NCI-H524 treated with DMSO at 0.1 percent for 48 hours (cell line): Measurements from ENCODE around the gene GREM2.

Experiments used
- DNase-seq: peaks from one replicate; lab custom pipeline; 2025; lab: John Stamatoyannopoulos, UW

The GREM2 gene

DNA sequence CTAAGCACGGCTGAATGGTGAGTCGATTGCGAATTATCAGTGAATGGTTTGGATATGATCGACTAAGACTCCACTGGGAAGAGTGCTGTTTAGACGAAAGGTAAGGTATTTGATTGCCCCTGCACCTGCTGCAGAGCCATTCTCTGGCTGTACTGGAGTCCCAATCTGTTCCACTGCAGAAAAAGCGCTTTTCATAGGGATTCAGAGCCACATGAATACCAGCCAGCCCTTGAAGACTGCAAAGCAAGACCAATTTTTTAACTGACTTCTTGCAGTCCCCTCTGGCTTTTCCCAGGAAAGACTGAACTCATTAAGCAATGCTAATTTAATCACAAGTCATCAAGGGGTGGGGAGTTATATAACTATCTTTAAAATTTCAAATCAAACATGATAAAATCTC is 1.3 kb downstream of the GREM2 start:
- no peak for DNase-seq

DNA sequence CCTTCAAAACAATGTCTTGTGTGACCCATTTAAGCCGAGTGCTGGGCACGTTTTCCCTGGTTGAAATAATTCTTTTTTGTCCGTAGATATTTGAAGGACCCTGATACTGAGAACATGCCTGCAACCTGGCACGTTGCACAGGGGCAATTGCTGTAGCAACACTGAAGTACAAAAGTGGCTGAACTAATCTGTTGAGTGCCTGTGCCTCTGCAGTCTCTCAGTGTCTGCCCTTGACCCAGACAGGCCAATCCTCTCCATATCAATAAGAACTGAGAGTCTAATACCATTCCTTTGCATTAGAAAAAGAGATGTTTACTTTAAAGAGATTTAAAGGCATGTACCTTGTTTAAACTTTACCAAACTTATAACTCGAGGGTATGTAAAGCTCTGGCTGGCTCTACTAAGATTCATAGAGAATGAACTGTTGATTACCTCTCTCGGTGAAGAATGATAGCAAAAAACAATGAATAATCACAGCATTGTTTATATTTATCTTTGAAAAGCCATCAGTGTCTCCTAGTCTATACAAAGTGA is 2.4 kb downstream of the GREM2 start:
- no peak for DNase-seq

GRCh38 chr1:240608707-240609106 is 3.2 kb downstream of the GREM2 start:
- no peak for DNase-seq

GRCh38 chr1:240607006-240607405 is 4.9 kb downstream of the GREM2 start:
- DNase-seq = no peak

DNA sequence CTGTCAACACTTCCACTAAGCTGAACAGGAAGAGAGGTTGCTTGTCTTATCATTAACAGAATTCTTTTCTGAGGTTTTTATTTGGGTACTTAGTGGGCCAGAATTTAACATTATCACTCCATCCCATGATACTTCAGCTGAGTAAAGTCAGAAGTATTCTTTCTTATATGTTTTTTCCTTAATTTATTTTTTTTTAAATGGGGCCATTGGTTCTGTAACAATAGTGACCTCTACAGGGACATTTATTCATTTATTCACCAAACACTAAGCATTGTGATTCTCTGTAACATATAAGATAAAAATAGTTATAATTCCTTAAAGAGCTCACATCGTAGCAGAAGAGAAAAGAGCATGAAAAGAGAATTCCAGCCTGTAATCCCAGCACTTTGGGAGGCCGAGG is 9.8 kb downstream of the GREM2 start:
- no peak for DNase-seq

DNA sequence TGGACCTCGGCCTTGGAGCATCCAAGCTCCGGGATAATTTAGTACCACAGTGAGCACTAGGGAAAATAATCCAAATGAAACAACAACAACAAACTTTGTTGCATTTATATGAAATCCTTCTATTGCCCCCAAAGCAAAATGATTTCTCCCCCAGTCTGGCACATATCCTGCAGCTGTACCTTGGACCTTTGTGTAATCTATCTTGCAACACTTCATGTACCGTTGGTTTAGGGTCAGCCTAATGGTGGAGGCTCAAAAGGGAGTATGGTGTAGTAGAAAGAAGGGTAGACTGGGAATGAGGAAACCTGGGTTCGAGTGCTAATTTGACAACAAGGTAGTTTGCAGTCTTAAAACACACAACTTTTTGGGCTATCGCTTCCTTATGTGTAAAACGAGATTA is 12.1 kb downstream of the GREM2 start:
- DNase-seq = no peak

DNA sequence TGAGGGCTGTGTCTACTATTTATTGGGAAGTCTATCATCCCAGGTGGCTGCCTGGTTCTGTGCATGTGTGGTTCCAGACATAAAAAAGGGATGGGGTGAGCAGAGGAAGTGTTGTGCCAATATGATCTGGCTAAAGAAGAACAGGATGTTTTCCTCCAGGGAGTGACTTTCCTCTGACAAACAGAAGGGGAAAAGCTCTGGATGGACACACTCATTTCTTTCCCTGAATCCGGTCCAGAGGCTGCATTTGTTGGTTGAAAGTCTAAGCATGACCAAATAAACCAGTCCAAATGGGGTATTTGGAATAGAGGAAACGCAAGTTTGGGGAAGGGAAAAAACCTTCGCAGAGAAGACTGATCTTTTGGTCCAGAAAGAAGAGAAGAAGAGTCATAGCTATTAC is 12.7 kb downstream of the GREM2 start:
- DNase-seq = no peak

- DNase-seq = no peak
Measured at GRCh38 chr1:240598216-240599001, 13.5 kb downstream of the GREM2 start.

DNA sequence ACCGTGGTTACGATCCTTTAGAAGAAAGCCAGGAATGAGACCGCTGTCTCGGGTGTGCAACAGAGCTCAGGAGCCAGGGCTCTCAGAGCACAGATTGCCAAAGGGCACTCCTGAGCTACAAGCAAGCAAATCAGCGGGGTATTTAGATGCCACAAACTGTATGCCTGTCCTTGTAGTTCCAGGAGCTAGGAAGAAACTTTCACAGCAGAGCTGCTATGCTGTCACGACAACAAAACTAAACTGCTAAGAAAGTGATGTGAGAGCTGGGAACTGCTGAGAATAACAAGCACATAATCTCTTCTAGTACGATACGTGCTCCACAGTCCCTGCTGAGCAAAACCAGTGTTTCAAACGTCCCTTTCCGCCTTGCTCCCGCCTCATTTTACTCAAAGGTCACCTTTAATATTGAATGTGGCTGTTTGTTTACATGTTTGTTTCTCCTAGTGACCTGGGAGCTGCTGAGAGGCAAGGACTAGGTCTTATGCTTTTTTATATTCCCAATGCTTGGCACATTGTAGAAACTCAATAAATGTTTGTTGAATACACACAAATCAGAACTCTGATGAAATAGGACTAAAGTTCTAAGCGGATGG is 14.7 kb downstream of the GREM2 start:
- DNase-seq = no peak

DNA sequence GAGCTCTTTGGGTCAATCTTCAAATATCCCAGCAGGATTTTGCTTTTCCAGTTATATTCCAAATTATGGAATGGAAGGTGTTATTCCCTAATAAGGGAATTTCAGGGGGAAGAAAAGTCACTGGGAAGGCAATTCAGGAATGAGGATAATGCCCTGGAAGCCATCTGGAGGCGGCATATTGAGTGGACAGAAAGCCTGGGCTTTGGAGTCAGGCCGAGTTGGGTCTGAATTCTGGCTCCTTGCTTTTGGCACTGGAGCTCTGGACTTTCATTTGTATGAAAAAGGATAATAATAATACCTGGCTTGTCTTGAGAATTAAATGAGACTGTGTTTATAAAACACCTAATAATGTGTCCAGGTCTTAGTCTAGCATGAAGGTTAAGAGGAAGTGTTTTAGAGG is 16.5 kb downstream of the GREM2 start:
- DNase-seq = no peak

DNA sequence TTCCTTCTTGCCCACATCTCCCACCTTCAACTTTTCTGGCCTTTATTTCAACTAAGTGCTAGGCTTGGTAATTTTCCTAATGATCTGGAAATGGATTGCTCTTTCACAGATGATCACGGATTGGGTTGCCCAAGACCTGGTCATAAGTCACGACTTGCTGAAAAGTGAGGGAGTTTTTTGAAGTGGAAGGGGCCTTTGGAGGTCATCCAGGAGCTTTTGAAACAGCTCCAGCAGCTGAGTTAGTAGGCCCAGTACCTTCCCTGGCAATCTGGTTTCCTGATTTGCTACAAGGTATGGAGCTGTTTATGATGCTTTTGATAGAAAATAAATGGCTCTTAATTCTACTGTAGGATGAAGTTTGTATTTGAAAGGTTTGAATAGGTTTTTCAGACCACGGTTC is 20.4 kb downstream of the GREM2 start:
- DNase-seq = no peak

DNA sequence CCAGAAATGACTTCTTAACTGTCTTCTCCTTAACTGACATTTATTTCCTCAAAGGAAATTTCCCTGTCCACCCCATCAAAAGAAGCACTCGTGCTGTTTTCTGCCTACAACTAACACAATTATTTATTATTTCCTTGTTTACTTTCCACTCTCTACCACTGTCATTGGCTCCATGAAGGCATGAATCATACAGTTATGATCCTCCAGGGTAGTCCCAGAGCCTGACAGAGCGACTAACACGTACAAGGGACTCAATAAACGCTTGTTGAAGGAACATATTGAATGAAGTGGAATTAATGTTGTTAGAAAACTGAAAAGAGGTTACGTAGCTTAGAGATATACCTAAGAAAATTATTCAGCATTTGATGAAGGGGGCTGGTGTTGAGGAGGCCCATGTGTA is 20.9 kb downstream of the GREM2 start:
- no peak for DNase-seq

DNA sequence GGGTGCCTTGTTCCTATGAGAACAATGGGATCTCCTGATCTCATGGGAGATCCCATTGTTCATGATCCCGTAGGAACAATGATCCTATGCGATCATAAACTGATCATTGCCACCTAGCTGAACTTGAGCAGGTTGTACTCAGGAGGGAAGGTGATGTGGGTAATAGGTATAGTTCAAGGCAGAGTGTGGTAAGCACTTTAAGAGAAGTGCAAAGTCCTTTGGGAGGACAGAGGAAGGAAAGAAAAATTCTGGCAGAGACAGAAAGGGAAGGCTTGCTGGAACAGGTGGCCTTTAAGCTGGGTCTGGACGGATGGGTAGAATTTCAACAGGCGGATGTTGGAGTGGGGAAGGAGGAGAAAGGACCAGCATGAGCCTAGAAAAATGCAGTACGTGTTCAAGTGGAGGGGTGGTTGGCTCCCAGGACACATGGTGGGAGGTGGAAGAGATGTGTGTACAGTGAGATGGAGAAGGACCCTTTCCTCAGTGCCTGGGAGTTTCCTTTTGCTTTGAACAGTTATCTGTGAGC is 22.3 kb downstream of the GREM2 start:
- no peak for DNase-seq

- no peak for DNase-seq
Measured at GRCh38 chr1:240586006-240586405, 25.9 kb downstream of the GREM2 start.

DNA sequence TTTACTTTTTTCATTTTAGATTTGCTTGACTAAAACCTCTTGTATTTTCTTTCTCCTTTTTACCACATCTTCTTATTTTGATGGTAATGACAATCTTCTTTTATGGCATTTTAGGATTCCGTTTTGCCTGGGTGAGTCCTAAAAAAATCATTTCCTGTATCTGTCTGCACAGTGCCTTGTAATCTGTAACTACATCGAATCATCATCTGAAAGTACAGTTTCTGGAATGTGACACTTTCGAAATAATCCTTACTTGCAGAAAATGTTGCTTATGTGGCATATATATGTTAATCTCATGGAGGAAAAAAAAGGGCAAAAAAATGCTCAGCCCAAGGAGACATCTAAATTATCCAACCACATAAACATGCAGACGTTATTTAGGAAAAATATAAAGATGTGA is 29.0 kb downstream of the GREM2 start:
- DNase-seq = no peak

DNA sequence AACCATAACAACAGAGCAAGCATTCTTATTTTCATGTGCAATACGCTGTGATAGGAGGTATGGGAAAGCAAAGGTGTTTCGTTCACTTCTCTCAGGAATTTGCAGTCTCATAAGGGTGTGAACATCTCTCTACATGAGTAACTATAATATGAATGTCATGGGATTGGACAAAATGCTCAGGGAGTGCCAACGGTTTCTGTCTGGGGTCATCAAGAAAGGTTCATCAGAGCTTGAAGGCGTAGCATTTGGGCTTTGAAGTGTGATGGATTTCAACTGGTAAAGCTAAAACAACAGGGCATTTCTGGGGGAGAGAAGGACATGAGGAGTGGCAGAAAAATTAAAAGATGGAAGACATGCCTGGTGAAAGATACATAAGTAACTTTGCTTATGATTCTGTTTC is 32.4 kb downstream of the GREM2 start:
- DNase-seq = no peak

- no peak for DNase-seq
Measured at GRCh38 chr1:240577095-240577494, 34.9 kb downstream of the GREM2 start.

DNA sequence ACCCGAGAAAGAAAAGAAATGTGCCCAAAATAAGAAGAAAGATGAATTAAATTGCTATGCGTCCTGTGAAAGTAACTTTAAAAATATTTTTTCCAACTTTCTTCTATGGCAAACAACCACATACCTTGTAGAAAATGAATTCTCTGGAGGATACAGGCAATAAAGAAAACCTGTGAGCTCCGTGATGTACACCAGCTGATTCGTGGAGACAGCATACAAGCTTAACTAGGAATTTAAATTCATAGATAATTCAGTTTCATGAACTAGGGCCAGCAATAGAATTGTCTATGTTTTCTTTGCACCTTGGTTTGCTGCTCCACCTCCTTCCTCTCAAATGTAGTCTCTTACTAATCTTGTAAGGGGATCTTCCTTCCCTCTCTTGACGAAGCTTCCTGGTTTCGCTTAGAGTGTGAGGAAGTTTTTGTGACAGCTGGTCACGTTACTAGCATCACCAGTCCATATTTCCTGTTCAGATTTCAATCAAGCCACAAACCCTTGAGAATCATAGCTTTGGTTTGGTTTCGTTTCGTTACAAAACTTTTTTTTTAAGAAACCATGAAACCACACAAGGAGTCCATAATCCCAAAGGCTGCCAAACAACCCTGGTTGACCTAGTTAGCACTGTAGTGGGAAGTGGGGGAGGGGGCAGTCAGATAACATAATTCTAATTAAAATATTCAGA is 35.8 kb downstream of the GREM2 start:
- DNase-seq = peak; percentile 50

GRCh38 chr1:240572328-240572727 is 39.6 kb downstream of the GREM2 start:
- no peak for DNase-seq

GRCh38 chr1:240571782-240572181 is 40.2 kb downstream of the GREM2 start:
- DNase-seq = no peak

- DNase-seq = no peak
Measured at GRCh38 chr1:240567066-240567465, 44.9 kb downstream of the GREM2 start.

- no peak for DNase-seq
Measured at GRCh38 chr1:240562779-240563178, 49.2 kb downstream of the GREM2 start.

GRCh38 chr1:240562111-240562590 is 49.8 kb downstream of the GREM2 start:
- DNase-seq = peak; percentile 64
